Retinal pigment epithelial cell (primary cell): Measurements from ENCODE around the gene C1QTNF5.

Experiments
- DNase-seq: peaks from one replicate; pipeline ENCODE4 v3.0.0-alpha.2; 2010; ENCODE audit warnings: low read depth
- H3K4me3 ChIP-seq: 2 replicates; pipeline ENCODE4 v1.5.1; 2011; ENCODE audit warnings: mild to moderate bottlenecking, low read length, control low read depth, moderate library complexity
- TF ChIP-seq, protein P1 (sequence below): conservative IDR thresholded peaks from 2 replicates; pipeline ENCODE4 v1.5.1; 2011; ENCODE audit warnings: low read depth, low read length, control low read depth, inconsistent platforms

Gene C1QTNF5

GRCh38 chr11:119375337-119376196 lies 34.9 kb upstream of the C1QTNF5 start:
- peak; percentile 86 for DNase-seq
- TF ChIP-seq, protein P1, sequence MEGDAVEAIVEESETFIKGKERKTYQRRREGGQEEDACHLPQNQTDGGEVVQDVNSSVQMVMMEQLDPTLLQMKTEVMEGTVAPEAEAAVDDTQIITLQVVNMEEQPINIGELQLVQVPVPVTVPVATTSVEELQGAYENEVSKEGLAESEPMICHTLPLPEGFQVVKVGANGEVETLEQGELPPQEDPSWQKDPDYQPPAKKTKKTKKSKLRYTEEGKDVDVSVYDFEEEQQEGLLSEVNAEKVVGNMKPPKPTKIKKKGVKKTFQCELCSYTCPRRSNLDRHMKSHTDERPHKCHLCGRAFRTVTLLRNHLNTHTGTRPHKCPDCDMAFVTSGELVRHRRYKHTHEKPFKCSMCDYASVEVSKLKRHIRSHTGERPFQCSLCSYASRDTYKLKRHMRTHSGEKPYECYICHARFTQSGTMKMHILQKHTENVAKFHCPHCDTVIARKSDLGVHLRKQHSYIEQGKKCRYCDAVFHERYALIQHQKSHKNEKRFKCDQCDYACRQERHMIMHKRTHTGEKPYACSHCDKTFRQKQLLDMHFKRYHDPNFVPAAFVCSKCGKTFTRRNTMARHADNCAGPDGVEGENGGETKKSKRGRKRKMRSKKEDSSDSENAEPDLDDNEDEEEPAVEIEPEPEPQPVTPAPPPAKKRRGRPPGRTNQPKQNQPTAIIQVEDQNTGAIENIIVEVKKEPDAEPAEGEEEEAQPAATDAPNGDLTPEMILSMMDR: no peak

DNA sequence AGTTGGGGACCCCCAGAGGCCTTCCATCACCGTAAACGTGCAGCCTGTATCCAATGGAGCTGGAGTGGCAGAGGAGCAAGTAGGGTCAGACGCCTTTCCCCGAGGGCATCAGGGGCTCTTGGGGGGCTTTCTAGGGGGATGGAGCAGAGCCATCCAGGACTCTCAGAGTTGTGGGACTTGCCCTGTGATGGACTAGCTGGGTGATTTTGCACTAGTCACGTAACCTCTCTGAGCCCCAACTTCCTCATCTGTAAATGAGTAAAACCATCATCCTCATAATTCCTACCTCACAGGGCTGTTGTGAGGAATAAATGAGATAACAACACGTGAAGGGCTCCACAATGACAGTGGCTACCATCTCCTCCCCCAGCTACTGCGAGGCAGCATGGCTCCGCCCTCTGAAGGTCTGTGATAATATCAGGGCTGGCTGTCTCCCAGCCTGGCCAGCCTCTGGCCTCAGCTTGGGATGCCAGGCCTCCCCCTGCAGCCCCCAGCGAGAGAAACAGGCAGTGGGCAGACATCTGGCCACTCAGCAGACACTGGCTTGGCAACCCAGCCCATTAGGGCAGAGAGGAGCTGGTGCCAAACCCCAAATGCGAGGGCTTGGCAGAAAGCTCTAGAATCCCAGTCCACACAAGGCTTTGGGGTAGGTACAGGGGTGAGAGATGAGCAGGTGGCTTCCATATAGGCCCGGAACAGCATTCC lies 34.1 kb upstream of the C1QTNF5 start:
- no peak for DNase-seq
- H3K4me3 ChIP-seq: no peak overlapping the region
- TF ChIP-seq, protein P1: no peak

More at GRCh38 chr11:119375337-119376196, 34.9 kb upstream of the C1QTNF5 start:
- peak overlapping the region; percentile 10 for H3K4me3 ChIP-seq

DNA sequence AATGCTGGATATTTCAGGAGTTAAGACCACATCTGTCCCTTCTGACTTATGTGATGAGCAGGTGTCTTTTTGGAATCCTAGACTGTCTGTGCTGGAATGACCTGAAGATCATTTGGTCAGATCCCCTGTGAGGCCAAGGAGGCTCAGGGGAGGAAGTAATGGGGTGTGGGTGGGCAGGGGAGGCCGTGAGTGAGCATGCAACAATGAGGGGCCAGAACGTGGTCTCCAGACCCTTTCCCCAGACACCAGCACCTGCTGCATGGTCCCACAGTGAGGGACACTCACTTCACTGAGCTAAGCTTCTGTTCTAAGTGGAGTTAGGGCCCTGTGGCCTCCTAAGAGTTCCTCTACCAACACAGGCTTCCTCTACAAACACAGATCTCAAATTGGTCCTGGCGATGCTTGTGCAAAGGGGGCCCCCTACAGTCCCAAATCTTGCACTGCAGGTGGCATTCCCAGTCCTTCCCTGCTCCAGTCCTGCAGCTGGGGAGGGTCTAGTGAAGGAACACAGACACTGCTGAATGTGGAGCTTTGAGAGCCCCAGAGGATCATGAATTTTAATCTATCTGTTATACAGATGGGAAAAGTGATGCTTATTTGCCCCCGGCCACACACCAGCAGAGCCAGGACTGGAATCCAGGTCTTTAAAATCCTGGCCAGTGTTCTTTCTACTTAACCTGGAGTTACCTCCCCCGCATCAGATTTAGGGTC lies 33.4 kb upstream of the C1QTNF5 start:
- no peak overlapping the region for H3K4me3 ChIP-seq
- TF ChIP-seq, protein P1: peak; percentile 95
- no peak for DNase-seq

GRCh38 chr11:119373059-119373920 lies 32.6 kb upstream of the C1QTNF5 start:
- no peak overlapping the region for H3K4me3 ChIP-seq
- no peak for DNase-seq
- TF ChIP-seq, protein P1: no peak

GRCh38 chr11:119372260-119373058 lies 31.8 kb upstream of the C1QTNF5 start:
- no peak for DNase-seq
- TF ChIP-seq, protein P1: no peak
- no peak overlapping the region for H3K4me3 ChIP-seq

GRCh38 chr11:119371778-119372182 lies 31.1 kb upstream of the C1QTNF5 start:
- TF ChIP-seq, protein P1: peak; percentile 45
- no peak overlapping the region for H3K4me3 ChIP-seq
- DNase-seq: no peak
